Hepatocyte (in vitro differentiated cells): Measurements from ENCODE around the gene OTULIN. TPM values are rescaled to one million over a fixed set of nuclear protein-coding genes. Genes with fewer than 3 reads are reported as not detected.
A peak's percentile ranks its signal among the peaks of the same experiment; 100 is the strongest.

Source experiments
- DNase-seq: peaks from one replicate; pipeline ENCODE4 v3.0.0-alpha.2; 2016; ENCODE audit warnings: low spot score
- H2AFZ ChIP-seq: fragments of 200-600 bp; sonication (generic); 2 replicates; pipeline ENCODE4 v1.6.0; 2016; ENCODE audit warnings: antibody characterized with exemption, mild to moderate bottlenecking
- H3K27ac ChIP-seq: fragments of 200-600 bp; sonication (generic); 2 replicates; pipeline ENCODE4 v1.5.1; 2016; ENCODE audit warnings: mild to moderate bottlenecking
- H3K27me3 ChIP-seq: fragments of 200-600 bp; sonication (generic); 2 replicates; pipeline ENCODE4 v1.6.1; 2016
- H3K36me3 ChIP-seq: fragments of 200-600 bp; sonication (generic); replicated peaks from 2 replicates; pipeline ENCODE4 v1.5.1; 2016; ENCODE audit warnings: low read depth; ENCODE audit not compliant: insufficient read depth
- H3K4me1 ChIP-seq: fragments of 200-600 bp; sonication (generic); 2 replicates; pipeline ENCODE4 v1.5.1; 2016; ENCODE audit warnings: mild to moderate bottlenecking, moderate library complexity; ENCODE audit not compliant: insufficient read depth
- H3K4me2 ChIP-seq: fragments of 200-600 bp; sonication (generic); 2 replicates; pipeline ENCODE4 v1.6.0; 2016
- H3K4me3 ChIP-seq: fragments of 200-600 bp; sonication (generic); 2 replicates; pipeline ENCODE4 v1.5.1; 2016; ENCODE audit warnings: mild to moderate bottlenecking
- H3K79me2 ChIP-seq: fragments of 200-600 bp; sonication (generic); 2 replicates; pipeline ENCODE4 v1.6.0; 2017; ENCODE audit warnings: mild to moderate bottlenecking
- H3K9me2 ChIP-seq: fragments of 200-600 bp; sonication (generic); replicated peaks from 2 replicates; pipeline ENCODE4 v1.6.0; 2017; ENCODE audit warnings: mild to moderate bottlenecking; ENCODE audit not compliant: insufficient read depth
- H3K9me3 ChIP-seq: fragments of 200-600 bp; sonication (generic); 2 replicates; pipeline ENCODE4 v1.5.1; 2016; ENCODE audit warnings: low read depth, mild to moderate bottlenecking
- H4K20me1 ChIP-seq: fragments of 200-600 bp; sonication (generic); 2 replicates; pipeline ENCODE4 v1.6.0; 2016; ENCODE audit warnings: mild to moderate bottlenecking; ENCODE audit not compliant: insufficient read depth, poor library complexity, severe bottlenecking
- EZH2 ChIP-seq: fragments of 200-600 bp; sonication (generic); IDR thresholded peaks from 2 replicates; pipeline ENCODE4 v1.6.1; 2016; ENCODE audit warnings: antibody characterized with exemption, mild to moderate bottlenecking, borderline replicate concordance
- EZH2phosphoT487 ChIP-seq: fragments of 200-600 bp; sonication (generic); IDR thresholded peaks from one replicate; pipeline ENCODE4 v1.6.1; 2018; ENCODE audit warnings: antibody characterized with exemption, mild to moderate bottlenecking, low read depth, moderate library complexity; ENCODE audit not compliant: unreplicated experiment, severe bottlenecking
- WGBS: methylation state at CpG from one replicate; pipeline ENCODE4 v1.1.6; 2016; ENCODE audit warnings: low lambda C conversion rate; ENCODE audit errors: missing lambda C conversion rate; 5-methylcytosine and 5-hydroxymethylcytosine counted together
- polyA plus RNA-seq: library from polyadenylated mRNA; unstranded; fragments of >200 nt; fragmentation: Nextera tagmentation; extraction: Ambion mirVana; gene quantifications from 2 replicates; pipeline ENCODE4 v1.2.1, GENCODE V29; 2016
- total RNA-seq: library from RNA; depleted of rRNA; stranded (reverse); fragments of >200 nt; gene quantifications from 2 replicates; pipeline ENCODE4 v1.2.3, GENCODE V29; 2014
- TF ChIP-seq, protein P1 (sequence below): fragments of 200-600 bp; sonication (generic); IDR thresholded peaks from 2 replicates; pipeline ENCODE4 v1.5.1; 2016; ENCODE audit warnings: antibody characterized with exemption, mild to moderate bottlenecking; ENCODE audit not compliant: poor library complexity

OTULIN gene
- total and polyA plus RNA-seq, 2 experiments from 2014 or later, result 21.0 to 45.2 TPM

DNA sequence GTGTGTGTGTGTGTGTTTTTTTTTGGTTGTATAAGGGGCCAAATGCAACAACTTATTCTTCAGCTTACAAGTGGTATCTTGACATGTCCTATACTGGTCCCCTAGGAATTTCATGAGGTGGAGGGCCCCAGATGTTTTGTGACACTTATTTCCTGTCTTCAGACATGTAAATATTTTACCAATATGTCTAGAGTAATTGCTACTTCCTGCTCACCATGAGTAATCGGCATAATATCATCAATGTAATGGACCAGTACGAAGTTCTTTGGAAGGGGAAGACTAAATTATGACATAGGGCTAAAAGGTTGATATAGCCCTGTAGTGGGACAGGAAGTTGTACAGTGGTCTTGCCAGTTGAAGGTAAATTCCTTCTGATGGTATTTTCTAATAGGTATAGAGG, 3.7 kb upstream of the OTULIN start:
- WGBS, result 94% methylated on average over 2 of the region's 2 CpGs
- Histone ChIP-seq H3K79me2 (peaks cover 16% of the 10 kb centered on the region), H3K9me2 (no peaks in the 10 kb centered on the region), H2AFZ (no peak overlapping the region), H3K27me3 (no peaks in the 10 kb centered on the region), H3K9me3 (no peaks in the 10 kb centered on the region), H3K4me2 (no peak overlapping the region), H3K4me1 (peaks cover 5% of the 10 kb centered on the region), H3K36me3 (no peaks in the 10 kb centered on the region), H4K20me1 (peaks cover 4% of the 10 kb centered on the region), H3K27ac (no peak overlapping the region), H3K4me3 (no peak overlapping the region)
- TF ChIP-seq EZH2 (no peak), EZH2phosphoT487 (no peak)
- TF ChIP-seq, protein P1, sequence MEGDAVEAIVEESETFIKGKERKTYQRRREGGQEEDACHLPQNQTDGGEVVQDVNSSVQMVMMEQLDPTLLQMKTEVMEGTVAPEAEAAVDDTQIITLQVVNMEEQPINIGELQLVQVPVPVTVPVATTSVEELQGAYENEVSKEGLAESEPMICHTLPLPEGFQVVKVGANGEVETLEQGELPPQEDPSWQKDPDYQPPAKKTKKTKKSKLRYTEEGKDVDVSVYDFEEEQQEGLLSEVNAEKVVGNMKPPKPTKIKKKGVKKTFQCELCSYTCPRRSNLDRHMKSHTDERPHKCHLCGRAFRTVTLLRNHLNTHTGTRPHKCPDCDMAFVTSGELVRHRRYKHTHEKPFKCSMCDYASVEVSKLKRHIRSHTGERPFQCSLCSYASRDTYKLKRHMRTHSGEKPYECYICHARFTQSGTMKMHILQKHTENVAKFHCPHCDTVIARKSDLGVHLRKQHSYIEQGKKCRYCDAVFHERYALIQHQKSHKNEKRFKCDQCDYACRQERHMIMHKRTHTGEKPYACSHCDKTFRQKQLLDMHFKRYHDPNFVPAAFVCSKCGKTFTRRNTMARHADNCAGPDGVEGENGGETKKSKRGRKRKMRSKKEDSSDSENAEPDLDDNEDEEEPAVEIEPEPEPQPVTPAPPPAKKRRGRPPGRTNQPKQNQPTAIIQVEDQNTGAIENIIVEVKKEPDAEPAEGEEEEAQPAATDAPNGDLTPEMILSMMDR, result no peak
- DNase-seq, result no peak

DNA sequence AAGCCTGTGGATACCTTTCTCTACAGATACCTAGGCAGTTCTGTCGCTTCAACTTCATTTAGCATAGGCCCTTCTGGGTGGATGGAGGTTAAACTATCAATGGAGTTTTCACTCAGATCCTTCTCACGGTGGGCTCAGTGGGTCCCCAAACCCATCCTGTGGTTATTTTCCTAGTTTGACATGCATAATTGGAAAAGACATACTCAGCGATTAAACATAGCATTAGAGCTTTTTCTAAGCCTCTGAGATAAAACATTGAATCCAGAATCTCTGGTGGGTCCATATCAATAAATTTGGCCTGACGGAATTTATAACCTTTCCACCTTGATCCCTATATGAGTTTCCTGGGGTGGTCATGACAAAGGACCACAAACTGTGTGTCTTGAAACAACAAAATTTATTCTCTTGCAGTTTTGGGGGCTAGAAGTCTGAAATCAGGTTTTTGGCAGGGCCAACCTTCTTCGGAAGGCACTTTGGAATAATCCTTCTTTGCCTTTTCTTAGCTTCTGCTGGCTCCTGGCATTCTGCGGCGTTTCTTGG, 1.7 kb upstream of the OTULIN start:
- no peak overlapping the region for H3K4me3 ChIP-seq
- TF ChIP-seq, protein P1, result no peak
- no peak for TF ChIP-seq EZH2phosphoT487
- no peak for TF ChIP-seq EZH2
- no peaks in the 10 kb centered on the region for H3K9me3 ChIP-seq
- H3K36me3 ChIP-seq, result no peaks in the 10 kb centered on the region
- no peaks in the 10 kb centered on the region for H3K27me3 ChIP-seq
- H3K4me1 ChIP-seq, result peaks cover 22% of the 10 kb centered on the region
- WGBS, result 98% methylated on average over 7 of the region's 7 CpGs
- no peaks in the 10 kb centered on the region for H3K9me2 ChIP-seq
- peaks cover 36% of the 10 kb centered on the region for H3K79me2 ChIP-seq
- no peak overlapping the region for H2AFZ ChIP-seq
- H3K4me2 ChIP-seq, result peak overlapping the region; percentile 86
- peaks cover 17% of the 10 kb centered on the region for H4K20me1 ChIP-seq
- DNase-seq, result no peak
- H3K27ac ChIP-seq, result no peak overlapping the region

DNA sequence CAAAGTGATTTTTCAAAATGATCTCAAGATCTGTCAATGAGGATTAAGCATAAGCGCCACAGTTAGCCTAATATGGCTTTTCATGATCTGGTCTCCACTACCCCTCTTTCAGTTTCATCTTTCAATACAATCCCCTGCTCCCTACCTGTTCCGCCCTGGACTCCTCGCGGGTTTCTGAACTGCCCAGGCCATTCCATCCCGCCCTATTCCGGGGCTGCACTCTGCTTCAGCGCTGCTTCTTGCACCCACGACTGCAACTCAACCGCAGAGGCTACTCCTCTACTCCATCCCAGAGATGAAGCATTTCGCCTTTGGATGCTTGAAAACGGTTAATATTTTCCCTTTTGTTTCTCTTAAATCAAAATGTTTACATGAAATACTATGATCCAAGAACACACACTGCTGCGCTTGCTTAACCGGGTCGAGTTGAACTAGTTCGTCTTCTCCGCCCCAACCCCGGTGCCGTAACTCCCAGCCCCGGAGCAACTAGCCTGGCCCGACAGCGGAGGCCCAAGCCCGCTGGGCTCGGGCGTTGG, 716 bp upstream of the OTULIN start:
- Histone ChIP-seq H3K4me3 (peak overlapping the region; percentile 81), H3K27me3 (no peaks in the 10 kb centered on the region), H3K9me3 (no peaks in the 10 kb centered on the region), H2AFZ (peak overlapping the region; percentile 90), H4K20me1 (peaks cover 23% of the 10 kb centered on the region), H3K4me2 (peak overlapping the region; percentile 86), H3K36me3 (no peaks in the 10 kb centered on the region), H3K79me2 (peaks cover 46% of the 10 kb centered on the region), H3K27ac (peak overlapping the region; percentile 91), H3K9me2 (no peaks in the 10 kb centered on the region), H3K4me1 (peaks cover 27% of the 10 kb centered on the region)
- no peak for TF ChIP-seq EZH2
- TF ChIP-seq, protein P1, result no peak
- no peak for TF ChIP-seq EZH2phosphoT487
- WGBS, result 5% methylated on average over 24 of the region's 24 CpGs
- peak; percentile 23 for DNase-seq
